Measurements from ENCODE around the gene MYH9.
A peak's percentile ranks its signal among the peaks of the same experiment; 100 is the strongest.
"Not testable (repeated sequence)": the region's sequence is repeated elsewhere in the genome, so short reads cannot be mapped to it uniquely, and the experiment has no call there.

Gene MYH9

DNA sequence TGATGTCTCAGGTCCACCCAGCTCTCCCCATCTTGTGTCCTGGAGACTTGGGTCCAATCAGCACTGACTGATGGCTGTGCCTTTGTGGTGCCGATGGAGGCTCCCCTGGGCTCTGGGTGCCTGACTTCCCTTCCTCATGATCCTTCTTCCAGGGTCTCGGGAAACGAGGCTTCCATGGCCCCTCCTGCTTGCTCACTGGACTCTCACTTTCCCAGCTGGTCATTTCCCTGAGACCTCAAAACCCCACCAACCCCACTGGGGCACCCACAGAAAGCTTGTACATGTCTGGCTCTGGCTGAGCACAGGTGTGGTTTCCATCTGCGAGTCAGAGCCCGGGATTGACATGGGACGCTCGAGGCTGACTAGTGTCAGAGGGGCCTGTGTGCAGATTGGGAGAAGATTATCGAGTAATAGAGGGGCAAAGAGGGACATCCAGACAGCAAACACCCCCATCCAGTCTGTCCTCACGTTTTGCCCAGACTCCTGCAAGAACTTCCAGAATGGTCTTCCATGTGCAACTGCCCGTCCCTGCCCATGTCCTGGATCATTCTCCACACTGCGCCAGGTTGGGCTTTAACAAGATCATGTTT is 119.8 kb downstream of the MYH9 start:
- TF ChIP-seq, protein P1, sequence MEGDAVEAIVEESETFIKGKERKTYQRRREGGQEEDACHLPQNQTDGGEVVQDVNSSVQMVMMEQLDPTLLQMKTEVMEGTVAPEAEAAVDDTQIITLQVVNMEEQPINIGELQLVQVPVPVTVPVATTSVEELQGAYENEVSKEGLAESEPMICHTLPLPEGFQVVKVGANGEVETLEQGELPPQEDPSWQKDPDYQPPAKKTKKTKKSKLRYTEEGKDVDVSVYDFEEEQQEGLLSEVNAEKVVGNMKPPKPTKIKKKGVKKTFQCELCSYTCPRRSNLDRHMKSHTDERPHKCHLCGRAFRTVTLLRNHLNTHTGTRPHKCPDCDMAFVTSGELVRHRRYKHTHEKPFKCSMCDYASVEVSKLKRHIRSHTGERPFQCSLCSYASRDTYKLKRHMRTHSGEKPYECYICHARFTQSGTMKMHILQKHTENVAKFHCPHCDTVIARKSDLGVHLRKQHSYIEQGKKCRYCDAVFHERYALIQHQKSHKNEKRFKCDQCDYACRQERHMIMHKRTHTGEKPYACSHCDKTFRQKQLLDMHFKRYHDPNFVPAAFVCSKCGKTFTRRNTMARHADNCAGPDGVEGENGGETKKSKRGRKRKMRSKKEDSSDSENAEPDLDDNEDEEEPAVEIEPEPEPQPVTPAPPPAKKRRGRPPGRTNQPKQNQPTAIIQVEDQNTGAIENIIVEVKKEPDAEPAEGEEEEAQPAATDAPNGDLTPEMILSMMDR (conservative IDR thresholded peaks at IDR 0.05; ENCODE audit: low read length) = no peak
- H3K4me3 ChIP-seq (ENCODE audit: low read length) = no peak overlapping the region
- DNase-seq (ENCODE audit: low read depth) = no peak

DNA sequence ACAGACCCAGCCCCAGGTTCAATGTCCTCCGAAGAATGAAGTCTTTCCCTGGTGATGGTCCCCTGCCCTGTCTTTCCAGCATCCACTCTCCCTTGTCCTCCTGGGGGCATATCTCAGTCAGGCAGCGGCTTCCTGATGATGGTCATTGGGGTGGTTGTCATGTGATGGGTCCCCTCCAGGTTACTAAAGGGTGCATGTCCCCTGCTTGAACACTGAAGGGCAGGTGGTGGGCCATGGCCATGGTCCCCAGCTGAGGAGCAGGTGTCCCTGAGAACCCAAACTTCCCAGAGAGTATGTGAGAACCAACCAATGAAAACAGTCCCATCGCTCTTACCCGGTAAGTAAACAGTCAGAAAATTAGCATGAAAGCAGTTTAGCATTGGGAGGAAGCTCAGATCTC is 120.7 kb downstream of the MYH9 start:
- TF ChIP-seq, protein P1 (conservative IDR thresholded peaks at IDR 0.05; ENCODE audit: low read length) = no peak
- DNase-seq (ENCODE audit: low read depth) = no peak
- H3K4me3 ChIP-seq (ENCODE audit: low read length) = no peak overlapping the region

DNA sequence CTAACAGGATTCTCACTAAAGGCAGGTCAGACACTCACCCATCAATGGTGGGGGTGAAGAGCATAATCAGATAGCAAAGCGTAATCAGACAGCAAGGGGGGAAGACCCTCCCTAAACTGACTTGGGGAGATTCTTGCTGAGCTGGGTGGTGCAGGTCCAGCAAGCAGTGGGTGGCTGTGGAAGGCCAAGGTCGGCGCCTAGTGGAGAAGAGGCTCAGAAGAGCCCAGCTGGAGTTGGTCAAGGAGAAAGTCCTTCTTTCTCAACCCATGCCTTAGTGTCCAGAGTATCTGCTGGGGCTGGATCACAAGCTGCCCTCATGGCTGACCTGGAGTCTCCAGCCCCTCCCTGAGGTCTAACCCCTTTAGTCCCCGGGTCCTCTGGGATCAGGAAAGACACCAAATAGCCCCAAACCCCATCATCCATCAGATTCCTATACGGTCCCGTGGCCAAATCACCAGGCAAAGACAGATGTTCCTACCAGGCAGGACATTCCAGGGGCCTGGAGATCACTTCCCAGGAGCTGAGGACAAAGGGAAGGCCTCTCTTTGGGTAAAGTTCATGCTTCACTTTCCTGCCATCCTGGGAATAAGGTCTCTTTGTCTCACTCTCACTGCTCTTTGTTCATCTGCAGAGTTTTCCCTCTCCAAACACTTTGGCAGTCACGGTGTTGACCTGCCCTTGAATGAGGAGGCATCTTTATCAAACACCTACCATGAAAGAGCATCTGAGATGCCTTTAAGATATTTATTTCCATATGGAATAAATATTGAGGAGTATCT is 123.7 kb downstream of the MYH9 start:
- DNase-seq (ENCODE audit: low read depth); H3K4me3 ChIP-seq (ENCODE audit: low read length): not testable (repeated sequence)

DNA sequence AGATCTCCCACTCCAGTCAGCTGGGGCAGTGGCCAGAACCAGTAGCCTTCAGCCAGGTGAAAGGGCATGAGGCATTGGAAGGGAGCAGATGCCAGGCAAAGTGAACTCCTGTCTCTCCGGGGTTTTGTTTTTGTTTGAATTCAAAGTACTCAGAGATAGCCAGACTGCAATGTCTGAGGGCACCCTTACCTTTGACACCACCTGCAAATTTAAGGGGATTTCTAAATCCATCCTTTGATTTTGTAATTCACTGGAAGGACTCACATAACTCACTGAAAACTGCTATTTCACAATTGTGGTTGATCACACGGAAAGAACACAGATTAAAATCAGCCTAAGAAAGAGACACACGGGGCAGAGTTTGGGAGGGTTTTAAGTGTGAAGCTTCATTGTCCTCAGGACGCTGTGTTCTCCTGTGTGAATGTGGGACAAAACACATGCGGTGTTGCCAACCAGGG is 124.5 kb downstream of the MYH9 start:
- peak; percentile 39 for DNase-seq (ENCODE audit: low read depth)
- H3K4me3 ChIP-seq (ENCODE audit: low read length) = not testable (repeated sequence)

DNA sequence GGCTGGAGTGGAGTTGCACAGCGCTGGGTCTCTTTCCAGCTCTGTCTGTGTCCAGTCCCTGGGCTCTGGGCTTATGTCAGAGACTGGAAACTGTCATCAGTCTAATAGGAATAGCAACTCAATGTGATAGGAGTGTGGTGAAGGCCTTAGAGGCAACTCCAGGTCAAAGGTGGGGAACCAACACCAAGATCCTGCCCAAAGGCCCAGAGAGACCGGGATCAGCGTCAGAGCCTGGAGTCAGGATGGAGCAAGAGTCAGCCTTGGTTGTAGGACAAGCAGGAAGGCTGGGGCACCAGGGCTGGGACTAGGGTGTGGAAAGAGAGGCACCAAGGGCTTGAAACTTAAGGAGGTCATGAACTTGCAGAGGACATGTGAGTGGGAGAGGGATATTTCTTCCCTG is 125.5 kb downstream of the MYH9 start:
- not testable (repeated sequence) for H3K4me3 ChIP-seq (ENCODE audit: low read length); DNase-seq (ENCODE audit: low read depth)

DNA sequence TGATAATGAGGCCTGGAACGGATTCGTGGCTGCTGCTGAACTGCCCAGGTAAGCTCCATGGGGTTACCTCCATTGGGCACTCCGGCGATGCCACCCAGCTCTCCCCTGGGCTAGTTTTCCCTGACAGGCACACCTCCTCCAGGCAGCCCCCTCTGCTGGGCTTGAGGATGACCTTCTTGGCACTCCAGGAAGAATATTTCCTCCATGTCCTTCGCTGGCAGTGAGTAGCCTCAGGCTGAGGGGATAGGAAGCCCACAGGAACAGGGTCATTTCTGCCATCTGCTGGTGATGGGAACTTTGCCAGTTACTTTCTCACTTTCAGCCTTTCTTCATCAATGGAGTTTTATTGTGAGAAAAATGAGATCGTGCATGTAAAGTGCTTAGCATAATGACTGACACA is 126.1 kb downstream of the MYH9 start:
- not testable (repeated sequence) for H3K4me3 ChIP-seq (ENCODE audit: low read length); DNase-seq (ENCODE audit: low read depth)

DNA sequence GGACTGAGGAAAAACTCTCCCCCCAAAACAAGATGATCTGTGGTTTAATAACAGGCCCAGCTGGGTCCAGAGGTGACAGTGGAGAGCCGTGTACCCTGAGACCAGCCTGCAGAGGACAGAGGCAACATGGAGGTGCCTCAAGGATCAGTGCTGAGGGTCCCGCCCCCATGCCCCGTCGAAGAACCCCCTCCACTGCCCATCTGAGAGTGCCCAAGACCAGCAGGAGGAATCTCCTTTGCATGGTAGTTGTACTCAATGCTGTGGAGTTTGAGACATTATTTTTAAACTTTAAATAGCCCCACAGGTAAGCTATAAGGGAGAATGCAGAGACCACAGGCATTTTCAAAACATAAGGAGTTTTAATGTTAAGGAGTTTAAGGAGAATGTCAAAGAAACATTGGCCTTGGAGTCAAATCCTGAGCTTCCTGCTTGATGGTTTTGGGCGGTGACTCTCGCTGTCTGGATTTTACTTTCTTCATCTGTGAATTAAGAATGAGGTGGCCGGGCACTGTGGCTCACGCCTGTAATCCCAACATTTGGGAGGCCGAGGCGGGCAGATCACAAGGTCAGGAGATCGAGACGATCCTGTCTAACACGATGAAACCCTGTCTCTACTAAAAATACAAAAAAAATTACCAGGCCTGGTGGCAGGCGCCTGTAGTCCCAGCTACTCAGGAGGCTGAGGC is 128.0 kb downstream of the MYH9 start:
- no peak overlapping the region for H3K4me3 ChIP-seq (ENCODE audit: low read length)
- no peak for DNase-seq (ENCODE audit: low read depth)
- TF ChIP-seq, protein P1 (conservative IDR thresholded peaks at IDR 0.05; ENCODE audit: low read length) = no peak

DNA sequence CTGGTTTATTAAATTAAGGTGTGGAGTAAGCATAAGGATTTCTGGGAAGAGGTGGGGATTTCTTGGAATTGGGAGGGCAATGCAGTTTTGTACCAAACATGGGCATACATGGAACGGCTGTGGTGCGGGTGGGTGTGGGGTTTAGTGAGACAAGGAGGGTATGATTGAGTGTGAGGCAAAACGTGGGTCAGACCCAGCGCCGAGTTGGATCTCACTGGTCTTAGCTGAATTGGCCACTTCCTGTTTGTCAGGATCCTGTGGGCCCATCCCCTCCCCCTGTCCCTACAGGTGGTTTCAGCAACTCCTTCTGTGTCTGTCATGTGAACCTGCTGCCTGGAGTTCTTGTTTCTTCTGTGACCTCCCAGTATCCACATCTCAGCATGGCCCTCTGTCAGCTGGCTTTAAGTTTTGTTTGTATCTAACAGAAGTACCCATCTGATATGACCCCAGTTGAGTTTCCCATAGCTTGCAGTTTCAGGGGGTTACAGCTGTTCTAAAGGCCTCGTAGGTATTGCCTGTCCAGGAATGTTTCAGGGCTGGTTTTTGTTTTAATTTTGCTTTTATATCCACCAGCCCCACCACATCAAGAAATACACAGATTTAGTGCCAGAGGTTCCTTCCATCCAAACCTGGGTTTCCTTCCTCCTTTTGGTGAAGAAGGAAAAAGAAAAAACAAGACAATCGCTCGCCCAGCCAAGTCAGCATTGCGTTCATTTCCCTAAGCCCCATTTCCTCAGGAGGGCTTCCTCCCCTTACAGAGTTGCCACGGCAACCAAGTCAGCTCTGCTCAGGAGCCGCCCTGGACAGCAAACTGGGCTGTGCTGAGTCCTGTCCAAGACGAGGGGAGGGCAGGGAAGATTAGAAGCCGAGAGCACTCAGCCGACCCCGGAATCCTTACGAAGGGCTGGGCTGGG is 128.8 kb downstream of the MYH9 start:
- H3K4me3 ChIP-seq (ENCODE audit: low read length) = no peak overlapping the region
- TF ChIP-seq, protein P1 (conservative IDR thresholded peaks at IDR 0.05; ENCODE audit: low read length) = no peak
- DNase-seq (ENCODE audit: low read depth) = no peak

Measured in AG10803 (cell line).